SK-N-SH (cell line): ENCODE measurements around the gene DNAH9.

Source experiments
- CHD2 ChIP-seq: fragments of 150-350 bp; IDR thresholded peaks from 2 replicates; pipeline ENCODE4 v1.6.1; 2018; ENCODE audit warnings: low read length; ENCODE audit not compliant: partially characterized antibody
- CTCF ChIP-seq: fragments of 200-600 bp; sonication (generic); IDR thresholded peaks from 2 replicates; pipeline ENCODE4 v1.6.1; 2017; ENCODE audit warnings: antibody characterized with exemption, mild to moderate bottlenecking, moderate library complexity
- EZH2phosphoT487 ChIP-seq: fragments of 200-600 bp; sonication (generic); IDR thresholded peaks from 2 replicates; pipeline ENCODE4 v1.6.1; 2017; ENCODE audit warnings: low read depth, mixed run types, mild to moderate bottlenecking, antibody characterized with exemption, moderate library complexity, borderline replicate concordance
- JUND ChIP-seq: IDR thresholded peaks from 2 replicates; pipeline ENCODE4 v1.4.0; 2012
- REST ChIP-seq: IDR thresholded peaks from 2 replicates; pipeline ENCODE4 v1.6.1; 2012; ENCODE audit warnings: mild to moderate bottlenecking, low read depth, low read length, moderate library complexity
- USF2 ChIP-seq: fragments of 150-350 bp; IDR thresholded peaks from 2 replicates; pipeline ENCODE4 v1.6.1; 2017; ENCODE audit warnings: antibody characterized with exemption, low read length, low read depth, borderline replicate concordance

- no peak for TF ChIP-seq JUND
- no peak for TF ChIP-seq USF2
- TF ChIP-seq CTCF: no peak
- TF ChIP-seq CHD2: no peak
- TF ChIP-seq EZH2phosphoT487: no peak
- TF ChIP-seq REST: no peak
Measured at GRCh38 chr17:11882716-11883115, 284.4 kb downstream of the DNAH9 start.
